ENCODE data around the gene FLNB. TPM values are rescaled to one million over a fixed set of nuclear protein-coding genes. Genes with fewer than 3 reads are reported as not detected.

FLNB gene
- total RNA-seq, 1 experiment from 2014 or later, result 580 TPM

GRCh38 chr3:58193682-58194407, 185.6 kb downstream of the FLNB start:
- H3K36me3 Mint-ChIP-seq (ENCODE audit: insufficient read depth, unreplicated experiment), result no peaks in the 10 kb centered on the region
- no TSS peak for BruUV-seq (replicated peaks)
- TF ChIP-seq CTCF (IDR thresholded peaks at IDR 0.05; ENCODE audit: unreplicated experiment), result no peak
- H3K4me3 Mint-ChIP-seq (ENCODE audit: unreplicated experiment), result no peak overlapping the region
- intact Hi-C loops (cut with micrococcal nuclease), result no loop called here
- peaks cover under 1% of the 10 kb centered on the region for H3K4me1 Mint-ChIP-seq (ENCODE audit: insufficient read depth, unreplicated experiment)
- H3K27me3 Mint-ChIP-seq (ENCODE audit: insufficient read depth, unreplicated experiment), result no peaks in the 10 kb centered on the region
- ChIA-PET CTCF (interaction anchor here (0.6 to 0.8 kb wide), 5 partner anchors 9 to 134 kb away, joined by 3 to 8 read pairs (median 3); no protein-coding TSS in a partner anchor), POLR2A (interaction anchor here (0.6 kb wide), 1 partner anchor 11 kb away, joined by 3 read pairs; no protein-coding TSS in a partner anchor)
- H3K9me3 Mint-ChIP-seq (ENCODE audit: unreplicated experiment), result no peaks in the 10 kb centered on the region
- no peak overlapping the region for H3K27ac Mint-ChIP-seq (ENCODE audit: low read depth, unreplicated experiment)
- DNase-seq (ENCODE audit: unreplicated experiment), result no peak

- Mint-ChIP-seq H3K9me3 (ENCODE audit: unreplicated experiment) (no peaks in the 10 kb centered on the region), H3K36me3 (ENCODE audit: insufficient read depth, unreplicated experiment) (no peaks in the 10 kb centered on the region), H3K4me3 (ENCODE audit: unreplicated experiment) (no peak overlapping the region), H3K27ac (ENCODE audit: low read depth, unreplicated experiment) (no peak overlapping the region), H3K4me1 (ENCODE audit: insufficient read depth, unreplicated experiment) (no peaks in the 10 kb centered on the region), H3K27me3 (ENCODE audit: insufficient read depth, unreplicated experiment) (no peaks in the 10 kb centered on the region)
- intact Hi-C loops (cut with micrococcal nuclease), result no loop called here
- POLR2A ChIA-PET, result interaction anchor here (1.0 kb wide), 1 partner anchor 19 kb away, joined by 3 read pairs; no protein-coding TSS in a partner anchor
- no TSS peak for BruUV-seq (replicated peaks)
- CTCF ChIA-PET, result interaction anchor here (1.3 to 1.4 kb wide), 2 partner anchors 9 kb away, joined by 3 to 4 read pairs; no protein-coding TSS in a partner anchor
- no peak for DNase-seq (ENCODE audit: unreplicated experiment)
- no peak for TF ChIP-seq CTCF (IDR thresholded peaks at IDR 0.05; ENCODE audit: unreplicated experiment)
Observed at GRCh38 chr3:58197588-58197987, 189.4 kb downstream of the FLNB start.

GRCh38 chr3:58198362-58198761, 190.1 kb downstream of the FLNB start:
- no peaks in the 10 kb centered on the region for H3K4me1 Mint-ChIP-seq (ENCODE audit: insufficient read depth, unreplicated experiment)
- DNase-seq (ENCODE audit: unreplicated experiment), result no peak
- BruUV-seq (replicated peaks), result no TSS peak
- intact Hi-C loops (cut with micrococcal nuclease), result no loop called here
- H3K4me3 Mint-ChIP-seq (ENCODE audit: unreplicated experiment), result no peak overlapping the region
- H3K9me3 Mint-ChIP-seq (ENCODE audit: unreplicated experiment), result no peaks in the 10 kb centered on the region
- TF ChIP-seq CTCF (IDR thresholded peaks at IDR 0.05; ENCODE audit: unreplicated experiment), result no peak
- H3K36me3 Mint-ChIP-seq (ENCODE audit: insufficient read depth, unreplicated experiment), result no peaks in the 10 kb centered on the region
- H3K27ac Mint-ChIP-seq (ENCODE audit: low read depth, unreplicated experiment), result no peak overlapping the region
- peaks cover 7% of the 10 kb centered on the region for H3K27me3 Mint-ChIP-seq (ENCODE audit: insufficient read depth, unreplicated experiment)
- ChIA-PET POLR2A (no interaction called here), CTCF (interaction anchor here (1.2 to 1.3 kb wide), 3 partner anchors 9 to 20 kb away, joined by 3 read pairs; no protein-coding TSS in a partner anchor)

- no TSS peak for BruUV-seq (replicated peaks)
- DNase-seq (ENCODE audit: unreplicated experiment), result no peak
- Mint-ChIP-seq H3K9me3 (ENCODE audit: unreplicated experiment) (no peaks in the 10 kb centered on the region), H3K27me3 (ENCODE audit: insufficient read depth, unreplicated experiment) (peaks cover 10% of the 10 kb centered on the region), H3K4me3 (ENCODE audit: unreplicated experiment) (no peak overlapping the region), H3K27ac (ENCODE audit: low read depth, unreplicated experiment) (no peak overlapping the region), H3K4me1 (ENCODE audit: insufficient read depth, unreplicated experiment) (no peaks in the 10 kb centered on the region), H3K36me3 (ENCODE audit: insufficient read depth, unreplicated experiment) (no peaks in the 10 kb centered on the region)
- intact Hi-C loops (cut with micrococcal nuclease), result no loop called here
- no peak for TF ChIP-seq CTCF (IDR thresholded peaks at IDR 0.05; ENCODE audit: unreplicated experiment)
- POLR2A ChIA-PET, result no interaction called here
- CTCF ChIA-PET, result interaction anchor here (1.2 to 1.3 kb wide), 4 partner anchors 9 to 100 kb away, joined by 3 to 9 read pairs (median 3); no protein-coding TSS in a partner anchor
Observed at GRCh38 chr3:58198804-58199203, 190.6 kb downstream of the FLNB start.
